Glomerular visceral epithelial cell (primary cell): ENCODE measurements around the gene POMP.
"Not testable (repeated sequence)": the region's sequence is repeated elsewhere in the genome, so short reads cannot be mapped to it uniquely, and the experiment has no call there.

Source experiments
- DNase-seq: peaks from one replicate; pipeline ENCODE4 v3.0.0-alpha.2; 2016; ENCODE audit errors: extremely low spot score

POMP gene

DNA sequence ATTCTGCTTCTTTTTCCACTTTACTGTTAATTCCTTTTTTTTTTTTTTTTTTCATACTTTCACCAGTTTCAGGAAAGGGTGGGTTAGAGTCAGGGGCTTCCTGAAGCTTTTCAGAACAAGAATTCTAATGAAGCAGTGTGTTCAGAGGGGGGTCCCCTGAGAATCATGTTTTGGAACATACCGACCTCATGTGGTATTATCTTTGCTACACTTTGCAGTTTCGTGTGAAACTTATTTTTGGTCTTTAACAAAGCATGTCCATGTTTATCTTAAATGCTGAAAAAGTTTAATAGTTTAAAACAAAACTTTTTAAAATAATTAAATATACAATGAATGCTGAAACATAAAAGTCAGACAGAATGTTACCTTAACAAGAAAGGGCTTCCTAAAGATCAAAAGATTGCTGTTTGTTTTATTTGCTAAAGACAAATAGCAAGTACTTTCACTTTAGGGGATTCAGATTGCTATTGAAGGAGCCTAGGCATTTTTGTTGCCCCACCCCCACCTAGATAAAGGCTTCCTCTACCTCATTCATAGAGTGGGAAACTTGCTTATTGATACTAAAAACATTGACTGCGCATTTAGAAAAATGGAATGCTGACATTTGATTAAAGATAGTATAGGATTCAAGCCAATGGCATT lies 21.1 kb upstream of the POMP start:
- no peak for DNase-seq

DNA sequence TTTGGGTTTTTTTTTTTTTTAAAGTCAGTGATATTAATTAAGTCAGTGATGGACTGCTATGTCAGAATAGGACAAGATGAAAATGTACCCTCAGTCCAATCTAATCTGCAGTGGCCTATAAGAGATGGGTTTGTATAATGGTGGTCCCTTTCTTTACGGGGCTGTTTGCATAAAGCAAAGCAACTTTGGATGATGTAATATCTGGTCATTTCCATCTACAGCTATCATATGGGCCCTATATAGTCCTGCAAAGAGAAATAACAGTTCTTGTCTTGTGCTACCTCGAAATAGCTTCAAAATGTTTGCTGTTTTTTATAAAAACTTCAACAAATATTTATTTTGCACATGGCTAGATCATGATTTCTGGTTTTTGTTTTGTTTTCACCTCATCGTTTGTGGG lies 20.2 kb upstream of the POMP start:
- DNase-seq = no peak

- no peak for DNase-seq
Observed at GRCh38 chr13:28640861-28641599, 17.9 kb upstream of the POMP start.

DNA sequence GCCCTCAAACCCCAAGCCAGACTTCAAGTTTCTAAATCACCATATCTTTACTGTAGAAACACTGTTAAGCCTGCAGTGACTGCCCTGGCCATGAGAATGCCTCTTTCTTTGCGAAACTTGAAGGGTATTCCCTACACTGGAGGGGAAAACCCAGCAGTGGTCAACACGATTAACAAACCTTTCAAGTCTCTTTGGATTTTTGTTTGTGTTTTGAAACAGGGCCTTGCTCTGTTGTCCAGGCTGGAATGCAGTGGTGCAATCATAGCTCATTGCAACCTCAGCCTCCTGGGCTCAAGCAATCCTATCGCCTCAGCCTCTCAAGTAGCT lies 17.4 kb upstream of the POMP start:
- no peak for DNase-seq

- DNase-seq = no peak
Observed at GRCh38 chr13:28650284-28650683, 8.6 kb upstream of the POMP start.

- DNase-seq = no peak
Observed at GRCh38 chr13:28651810-28652401, 7.0 kb upstream of the POMP start.

GRCh38 chr13:28653111-28653510 lies 5.8 kb upstream of the POMP start:
- no peak for DNase-seq

DNA sequence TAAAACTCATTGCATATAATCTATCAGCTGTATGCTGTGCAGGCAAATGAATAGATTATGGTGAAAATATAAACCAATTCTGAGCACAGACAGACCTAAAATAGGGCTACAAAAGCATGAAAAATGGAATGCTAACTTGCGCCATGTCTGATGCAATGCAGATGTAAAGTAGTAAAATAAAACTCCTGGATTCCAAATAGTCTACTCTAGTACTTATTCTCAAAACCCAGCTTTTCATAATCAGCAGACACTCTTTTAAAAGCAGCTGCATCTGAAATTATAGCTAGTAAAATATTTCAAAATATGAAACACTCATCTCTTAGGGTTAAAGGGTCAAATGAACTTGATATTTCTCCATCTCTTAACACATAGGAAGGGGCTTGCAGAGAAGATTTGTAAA lies 4.7 kb upstream of the POMP start:
- no peak for DNase-seq

DNA sequence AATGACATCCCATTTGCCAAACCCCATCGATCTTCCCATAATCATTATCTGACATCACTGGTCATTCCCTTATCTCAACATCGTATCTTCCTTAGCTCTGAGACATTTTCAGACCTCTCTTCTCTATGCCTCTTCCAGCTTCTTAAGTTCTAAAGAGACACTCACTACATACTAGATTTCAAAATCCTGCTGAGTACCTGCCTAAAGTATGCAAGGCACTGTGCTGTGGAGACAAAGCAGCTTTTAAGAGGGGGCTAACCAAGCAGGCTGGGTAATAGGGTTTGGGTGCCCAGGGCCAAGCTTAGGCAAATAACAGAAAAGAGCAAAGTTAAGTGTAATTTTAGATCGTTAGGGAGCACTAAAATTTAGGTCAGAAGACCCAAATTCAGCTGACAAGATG lies 3.4 kb upstream of the POMP start:
- DNase-seq = no peak

- no peak for DNase-seq
Observed at GRCh38 chr13:28657784-28658538, 969 bp upstream of the POMP start.

- DNase-seq = no peak
Observed at GRCh38 chr13:28658539-28658795, 463 bp upstream of the POMP start.

- DNase-seq = peak; percentile 25
Observed at GRCh38 chr13:28659621-28659970, 666 bp downstream of the POMP start.

DNA sequence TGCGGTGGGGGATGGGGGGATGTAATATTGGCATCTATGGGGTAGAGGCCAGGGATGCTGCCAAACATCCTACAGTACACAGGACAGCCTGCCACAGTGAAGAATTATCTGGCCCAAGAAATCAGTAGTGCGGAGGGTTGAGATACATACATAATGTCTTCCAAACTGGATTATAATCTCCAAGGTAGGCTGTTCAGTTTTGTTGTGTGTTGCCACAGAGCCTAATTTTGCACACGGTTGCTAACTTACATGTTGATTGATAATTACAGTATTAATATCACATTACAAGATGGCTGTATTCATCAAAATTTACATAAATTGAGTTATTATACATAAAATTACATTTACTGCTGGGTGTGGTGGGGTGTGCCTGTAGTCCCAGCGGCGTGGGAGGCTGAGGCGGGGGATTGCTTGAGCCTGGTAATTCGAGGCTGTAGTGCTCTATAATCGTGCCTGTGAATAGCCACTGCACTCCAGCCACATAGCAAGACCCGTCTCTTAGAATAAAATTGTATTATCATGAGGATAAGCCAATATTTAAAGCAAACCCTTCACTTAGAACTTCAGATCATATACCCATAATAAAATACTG lies 8.1 kb downstream of the POMP start:
- no peak for DNase-seq

DNA sequence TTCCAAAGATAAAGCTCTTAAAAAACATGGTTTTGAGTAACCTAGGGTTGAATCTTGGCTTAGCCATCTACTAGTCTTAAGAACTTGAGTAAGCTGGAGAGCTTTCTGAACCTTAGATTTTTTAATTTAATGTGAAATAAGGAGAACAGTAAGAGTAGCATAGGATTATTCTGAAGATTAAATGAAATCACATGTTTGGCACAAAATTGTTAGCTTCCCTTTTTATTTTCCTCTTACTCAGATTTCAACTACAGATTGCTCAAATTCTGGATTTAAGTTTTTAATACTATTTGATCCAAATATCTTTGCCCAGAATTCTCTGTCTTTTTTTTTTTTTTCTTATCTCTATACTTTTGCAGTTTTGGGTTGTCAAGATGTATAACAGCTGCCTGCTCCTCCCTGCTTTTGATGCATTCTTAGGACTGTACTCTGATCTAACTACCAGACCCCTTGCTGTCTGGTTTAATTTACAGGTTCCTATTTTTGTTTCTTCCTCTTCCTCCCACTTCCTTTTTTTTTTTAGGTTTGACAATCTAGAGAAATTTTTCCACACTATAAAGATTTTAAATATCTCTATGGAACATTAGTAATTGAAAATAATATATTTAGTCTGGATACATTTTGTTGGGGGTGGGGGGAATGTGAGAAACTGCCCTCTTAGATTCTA lies 12.3 kb downstream of the POMP start:
- no peak for DNase-seq

DNA sequence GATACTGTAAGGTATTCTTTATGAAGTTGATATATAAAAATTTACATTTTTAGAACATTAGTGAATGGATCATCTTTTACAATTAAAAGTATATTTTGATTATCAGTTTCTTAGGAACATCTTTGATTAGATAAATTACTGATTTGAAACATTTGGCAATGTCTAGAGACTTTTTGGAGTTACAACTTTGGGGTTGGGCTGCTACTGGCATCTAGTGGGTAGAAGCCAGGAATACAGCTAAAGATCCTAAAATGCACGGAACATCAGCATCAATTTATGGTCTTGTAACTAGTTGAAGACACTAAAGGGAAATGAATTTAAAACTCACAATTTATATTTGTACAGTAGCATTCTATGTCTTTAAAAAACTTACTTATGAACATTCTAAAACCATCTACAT lies 19.9 kb downstream of the POMP start:
- no peak for DNase-seq

DNA sequence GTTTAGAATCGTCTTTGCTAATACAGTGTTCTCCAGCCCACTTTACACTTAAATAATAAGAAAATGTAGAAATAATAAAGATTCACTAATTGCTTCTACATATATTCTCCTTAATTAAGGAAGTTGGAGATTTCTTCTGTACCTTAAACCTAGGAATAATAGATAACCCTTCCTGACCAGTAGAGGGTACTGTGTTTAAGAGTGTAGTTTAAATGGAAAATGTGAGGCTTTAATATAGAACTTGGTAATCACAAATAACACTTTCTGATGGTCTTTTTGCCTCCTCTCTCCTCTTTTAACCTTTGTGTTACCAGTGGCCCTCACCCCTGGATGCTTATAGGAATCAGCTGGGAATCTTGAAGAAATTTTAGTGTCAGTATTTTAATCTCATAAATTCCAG lies 20.7 kb downstream of the POMP start:
- no peak for DNase-seq

DNA sequence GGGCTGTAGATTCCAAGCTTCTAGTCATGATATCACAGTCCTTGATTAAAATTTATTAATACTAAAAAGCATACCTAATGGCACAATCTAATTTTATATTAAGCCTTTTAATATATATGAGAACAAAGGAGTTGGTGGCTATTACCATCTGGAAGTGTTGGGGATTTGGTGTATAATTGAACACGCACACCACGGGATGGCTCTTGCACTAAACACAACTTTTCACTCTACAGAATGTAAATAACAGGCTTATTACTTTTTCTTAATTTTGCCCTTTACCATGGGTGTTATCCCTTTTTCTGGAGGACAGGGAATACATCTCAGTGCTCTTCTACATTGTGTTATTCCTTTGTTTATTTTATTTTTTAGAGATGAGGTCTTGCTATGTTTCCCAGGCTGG lies 21.6 kb downstream of the POMP start:
- no peak for DNase-seq

DNA sequence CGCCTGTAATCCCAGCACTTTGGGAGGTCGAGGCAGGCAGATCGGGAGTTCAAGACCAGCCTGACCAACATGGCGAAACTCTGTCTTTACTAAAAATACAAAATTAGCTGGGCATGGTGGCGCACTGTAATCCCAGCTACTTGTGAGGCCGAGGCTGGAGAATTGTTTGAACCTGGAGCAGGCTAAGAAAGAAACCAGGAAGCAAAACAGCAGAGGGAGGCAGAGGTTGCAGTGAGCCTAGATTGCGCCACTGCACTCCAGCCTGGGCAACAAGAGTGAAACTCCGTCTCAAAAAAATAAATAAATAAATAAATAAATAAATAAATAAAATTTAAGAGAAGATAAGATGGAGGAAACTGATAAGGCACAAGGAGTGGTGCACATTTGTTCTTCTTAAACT lies 24.2 kb downstream of the POMP start:
- not testable (repeated sequence) for DNase-seq

DNA sequence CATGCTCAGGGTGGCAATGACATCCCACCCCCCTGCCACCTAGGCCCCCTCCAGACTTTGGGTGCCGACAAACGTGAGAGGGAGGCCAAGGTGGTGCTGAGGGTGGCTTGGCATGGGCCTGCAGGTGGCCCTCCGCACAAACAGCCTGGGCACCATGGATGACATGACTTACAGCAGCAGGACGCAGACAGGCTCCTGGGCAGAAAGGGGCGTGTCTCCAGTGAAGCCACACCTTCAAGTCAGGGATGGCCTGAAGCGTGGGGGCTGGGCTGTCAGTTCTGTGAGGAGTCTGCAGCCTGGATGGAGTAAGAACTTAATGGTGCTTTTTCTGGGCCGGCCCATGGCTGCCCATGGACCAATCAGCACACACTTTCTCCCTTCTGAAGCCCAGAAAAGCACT lies 25.3 kb downstream of the POMP start:
- DNase-seq = no peak

- no peak for DNase-seq
Observed at GRCh38 chr13:28685114-28685513, 26.2 kb downstream of the POMP start.

- DNase-seq = no peak
Observed at GRCh38 chr13:28685892-28686291, 27.0 kb downstream of the POMP start.
